Measurements from ENCODE around the gene IPO9.

Gene IPO9

GRCh38 chr1:201907621-201908020 is 78.7 kb downstream of the IPO9 start:
- no peak for DNase-seq

GRCh38 chr1:201911826-201912571 is 83.0 kb downstream of the IPO9 start:
- no peak for DNase-seq

GRCh38 chr1:201912832-201913231 is 83.9 kb downstream of the IPO9 start:
- DNase-seq = no peak

GRCh38 chr1:201914456-201915235 is 85.7 kb downstream of the IPO9 start:
- no peak for DNase-seq

GRCh38 chr1:201916649-201917249 is 87.8 kb downstream of the IPO9 start:
- no peak for DNase-seq

GRCh38 chr1:201917362-201918033 is 88.5 kb downstream of the IPO9 start:
- no peak for DNase-seq

- no peak for DNase-seq
These were observed 89.4 kb downstream of the IPO9 start for GRCh38 chr1:201918343-201918742.

- no peak for DNase-seq
These were observed 93.1 kb downstream of the IPO9 start for GRCh38 chr1:201921952-201922558.

- no peak for DNase-seq
These were observed 96.3 kb downstream of the IPO9 start for GRCh38 chr1:201925301-201925567.

GRCh38 chr1:201925981-201926645 is 97.2 kb downstream of the IPO9 start:
- DNase-seq = no peak

- DNase-seq = no peak
These were observed 99.3 kb downstream of the IPO9 start for GRCh38 chr1:201928266-201928665.

GRCh38 chr1:201930137-201930536 is 101.2 kb downstream of the IPO9 start:
- no peak for DNase-seq

GRCh38 chr1:201930803-201931202 is 101.8 kb downstream of the IPO9 start:
- DNase-seq = no peak

Data from GF-D8 (cell line).